ENCODE data around the gene TSPO.

Gene TSPO

GRCh38 chr22:43206509-43207161, 55.3 kb downstream of the TSPO start:
- CTCF ChIA-PET = interaction anchor here (0.8 to 0.9 kb wide), 2 partner anchors 16 to 374 kb away, joined by 3 read pairs; no protein-coding TSS in a partner anchor
- POLR2A ChIA-PET = interaction anchor here (1.4 kb wide), 1 partner anchor 19 kb away, joined by 6 read pairs; the partner anchor contains the start of gene TTLL12
- DNase-seq (ENCODE audit: extremely low spot score) = no peak
- no peak for TF ChIP-seq FOXA1 (IDR thresholded peaks at IDR 0.05)
- no peak for TF ChIP-seq PKNOX1 (IDR thresholded peaks at IDR 0.05)
- no peak for TF ChIP-seq TARDBP (IDR thresholded peaks at IDR 0.05)
- TF ChIP-seq ELF4 (IDR thresholded peaks at IDR 0.05) = no peak
- TF ChIP-seq ZNF384 (IDR thresholded peaks at IDR 0.05) = no peak
- no peak for TF ChIP-seq BHLHE40 (IDR thresholded peaks at IDR 0.05; ENCODE audit: borderline replicate concordance)
- TF ChIP-seq CTBP1 (IDR thresholded peaks at IDR 0.05; ENCODE audit: borderline replicate concordance) = no peak
- no peak for TF ChIP-seq L3MBTL2 (conservative IDR thresholded peaks at IDR 0.05)
- no peak for TF ChIP-seq FOXK2 (IDR thresholded peaks at IDR 0.05)
- no peak for TF ChIP-seq SUZ12 (IDR thresholded peaks at IDR 0.05)
- TF ChIP-seq HDGF (IDR thresholded peaks at IDR 0.05; ENCODE audit: borderline replicate concordance) = no peak
- TF ChIP-seq LEF1 (IDR thresholded peaks at IDR 0.05; ENCODE audit: borderline replicate concordance) = no peak
- TF ChIP-seq SP1 (IDR thresholded peaks at IDR 0.05) = no peak
- no peak for TF ChIP-seq FOXM1 (IDR thresholded peaks at IDR 0.05; ENCODE audit: borderline replicate concordance)
- TF ChIP-seq ARNT (IDR thresholded peaks at IDR 0.05) = no peak
- no peak for TF ChIP-seq NFRKB (IDR thresholded peaks at IDR 0.05)

- CTCF ChIA-PET = interaction anchor here (0.6 kb wide), 1 partner anchor 829 kb away, joined by 3 read pairs; no protein-coding TSS in a partner anchor
- POLR2A ChIA-PET = interaction anchor here (1.4 kb wide), 1 partner anchor 20 kb away, joined by 6 read pairs; the partner anchor contains the start of gene TTLL12
- TF ChIP-seq SUZ12 (IDR thresholded peaks at IDR 0.05) (no peak), FOXA1 (IDR thresholded peaks at IDR 0.05) (no peak), SP1 (IDR thresholded peaks at IDR 0.05) (no peak), FOXK2 (IDR thresholded peaks at IDR 0.05) (no peak), PKNOX1 (IDR thresholded peaks at IDR 0.05) (no peak), ZNF384 (IDR thresholded peaks at IDR 0.05) (no peak), ELF4 (IDR thresholded peaks at IDR 0.05) (no peak), LEF1 (IDR thresholded peaks at IDR 0.05; ENCODE audit: borderline replicate concordance) (no peak), HDGF (IDR thresholded peaks at IDR 0.05; ENCODE audit: borderline replicate concordance) (no peak)
- no peak for DNase-seq (ENCODE audit: extremely low spot score)
Measured at GRCh38 chr22:43207386-43207785, 56.0 kb downstream of the TSPO start.

- TF ChIP-seq LEF1 (IDR thresholded peaks at IDR 0.05; ENCODE audit: borderline replicate concordance) (no peak), FOXA1 (IDR thresholded peaks at IDR 0.05) (no peak), ARNT (IDR thresholded peaks at IDR 0.05) (no peak), ELF4 (IDR thresholded peaks at IDR 0.05) (no peak), HDGF (IDR thresholded peaks at IDR 0.05; ENCODE audit: borderline replicate concordance) (no peak), CTBP1 (IDR thresholded peaks at IDR 0.05; ENCODE audit: borderline replicate concordance) (no peak), SP1 (IDR thresholded peaks at IDR 0.05) (no peak)
- ChIA-PET CTCF (interaction anchor here (0.6 kb wide), 1 partner anchor 829 kb away, joined by 3 read pairs; no protein-coding TSS in a partner anchor), POLR2A (interaction anchor here (1.4 kb wide), 1 partner anchor 21 kb away, joined by 6 read pairs; the partner anchor contains the start of gene TTLL12)
- no peak for DNase-seq (ENCODE audit: extremely low spot score)
Measured at GRCh38 chr22:43207849-43208702, 56.7 kb downstream of the TSPO start.

GRCh38 chr22:43208703-43209522, 57.6 kb downstream of the TSPO start:
- no peak for TF ChIP-seq SUZ12 (IDR thresholded peaks at IDR 0.05)
- TF ChIP-seq L3MBTL2 (conservative IDR thresholded peaks at IDR 0.05) = no peak
- TF ChIP-seq PKNOX1 (IDR thresholded peaks at IDR 0.05) = no peak
- TF ChIP-seq HDGF (IDR thresholded peaks at IDR 0.05; ENCODE audit: borderline replicate concordance) = no peak
- no peak for TF ChIP-seq FOXA1 (IDR thresholded peaks at IDR 0.05)
- TF ChIP-seq NFRKB (IDR thresholded peaks at IDR 0.05) = no peak
- ChIA-PET POLR2A (interaction anchor here (1.1 kb wide), 1 partner anchor 21 kb away, joined by 6 read pairs; the partner anchor contains the start of gene TTLL12), CTCF (no interaction called here)
- DNase-seq (ENCODE audit: extremely low spot score) = no peak

- POLR2A ChIA-PET = interaction anchor here (1.1 kb wide), 1 partner anchor 22 kb away, joined by 6 read pairs; the partner anchor contains the start of gene TTLL12
- CTCF ChIA-PET = no interaction called here
- no peak for DNase-seq (ENCODE audit: extremely low spot score)
- TF ChIP-seq PKNOX1 (IDR thresholded peaks at IDR 0.05) (no peak), SP1 (IDR thresholded peaks at IDR 0.05) (no peak), ARNT (IDR thresholded peaks at IDR 0.05) (no peak), CTBP1 (IDR thresholded peaks at IDR 0.05; ENCODE audit: borderline replicate concordance) (no peak), HDGF (IDR thresholded peaks at IDR 0.05; ENCODE audit: borderline replicate concordance) (no peak), FOXK2 (IDR thresholded peaks at IDR 0.05) (no peak), TARDBP (IDR thresholded peaks at IDR 0.05) (no peak), SUZ12 (IDR thresholded peaks at IDR 0.05) (no peak), ELF4 (IDR thresholded peaks at IDR 0.05) (no peak), ZNF384 (IDR thresholded peaks at IDR 0.05) (no peak), BHLHE40 (IDR thresholded peaks at IDR 0.05; ENCODE audit: borderline replicate concordance) (no peak), LEF1 (IDR thresholded peaks at IDR 0.05; ENCODE audit: borderline replicate concordance) (no peak), FOXM1 (IDR thresholded peaks at IDR 0.05; ENCODE audit: borderline replicate concordance) (no peak), FOXA1 (IDR thresholded peaks at IDR 0.05) (no peak), L3MBTL2 (conservative IDR thresholded peaks at IDR 0.05) (no peak)
Measured at GRCh38 chr22:43209523-43209890, 58.1 kb downstream of the TSPO start.
